Endodermal cell (in vitro differentiated cells): Measurements from ENCODE around the gene BEST3. TPM values are rescaled to one million over a fixed set of nuclear protein-coding genes. Genes with fewer than 3 reads are reported as not detected.

Experiments used
- DNase-seq: peaks from one replicate; pipeline ENCODE4 v3.0.0-alpha.2; 2017
- H3K27ac ChIP-seq: 2 replicates; pipeline ENCODE4 v1.5.1; 2013; ENCODE audit warnings: mild to moderate bottlenecking, low read depth, low read length, moderate library complexity
- H3K27me3 ChIP-seq: 2 replicates; pipeline ENCODE4 v1.6.1; 2013; ENCODE audit warnings: mild to moderate bottlenecking, low read length, moderate library complexity; ENCODE audit not compliant: insufficient read depth, control insufficient read depth, poor library complexity, severe bottlenecking
- H3K36me3 ChIP-seq: 2 replicates; pipeline ENCODE4 v1.7.0; 2013; ENCODE audit warnings: mild to moderate bottlenecking, low read length, moderate library complexity; ENCODE audit not compliant: control insufficient read depth, insufficient read depth
- H3K4me1 ChIP-seq: one replicate; pipeline ENCODE4 v1.7.0; 2013; ENCODE audit warnings: low read length; ENCODE audit not compliant: control insufficient read depth, insufficient read depth
- H3K4me3 ChIP-seq: 2 replicates; pipeline ENCODE4 v1.5.1; 2013; ENCODE audit warnings: mild to moderate bottlenecking, low read length, moderate library complexity
- H3K9ac ChIP-seq: 2 replicates; pipeline ENCODE4 v1.6.1; 2013; ENCODE audit warnings: mild to moderate bottlenecking, low read length, moderate library complexity; ENCODE audit not compliant: poor library complexity, severe bottlenecking; ENCODE audit errors: extremely low read depth
- H3K9me3 ChIP-seq: 2 replicates; pipeline ENCODE4 v1.6.1; 2013; ENCODE audit warnings: mild to moderate bottlenecking, low read length, moderate library complexity; ENCODE audit not compliant: control insufficient read depth
- H3K27ac Mint-ChIP-seq: 2 replicates; pipeline ENCODE4 v1.8.0; 2020; ENCODE audit warnings: mixed read lengths
- H3K27me3 Mint-ChIP-seq: 2 replicates; pipeline ENCODE4 v1.8.0; 2021; ENCODE audit warnings: mild to moderate bottlenecking, mixed read lengths; ENCODE audit not compliant: insufficient read depth
- H3K36me3 Mint-ChIP-seq: 2 replicates; pipeline ENCODE4 v1.8.0; 2020; ENCODE audit warnings: low read depth, mixed read lengths
- H3K4me1 Mint-ChIP-seq: 2 replicates; pipeline ENCODE4 v1.8.0; 2020; ENCODE audit warnings: mixed read lengths
- H3K4me3 Mint-ChIP-seq: 2 replicates; pipeline ENCODE4 v1.8.0; 2020; ENCODE audit warnings: mild to moderate bottlenecking, moderate library complexity, mixed read lengths
- H3K9me3 Mint-ChIP-seq: 2 replicates; pipeline ENCODE4 v1.8.0; 2020; ENCODE audit warnings: mild to moderate bottlenecking, mixed read lengths
- CTCF ChIP-seq: fragments of 200-600 bp; sonication (generic); conservative IDR thresholded peaks from 2 replicates; pipeline ENCODE4 v1.5.0; 2021; ENCODE audit warnings: antibody characterized with exemption, mild to moderate bottlenecking
- WGBS, 2 experiments: methylation state at CpG; one replicate each; pipeline versions ENCODE4 v1.1.5 to v1.1.7; 2013; ENCODE audit warnings: missing lambda C conversion rate in 2 of 2, mixed read lengths in 1 of 2; ENCODE audit not compliant: insufficient coverage in 1 of 2, insufficient read length in 1 of 2; 5-methylcytosine and 5-hydroxymethylcytosine counted together
- total RNA-seq, 2 donors: library from RNA; stranded (reverse); fragmentation: NEBNext Ultra II Directional in 1 of 2; extraction: Animal tissue kit (Norgen Biotek cat#: 25700) in 1 of 2; gene quantifications; 2 replicates in 1 of 2; 3 replicates in 1 of 2; pipeline ENCODE4 v1.2.1, GENCODE V29; 2021

The BEST3 gene
- total RNA-seq, 2 donors from 2014 or later, result not detected

- no peak overlapping the region for H3K27ac Mint-ChIP-seq
- no peak overlapping the region for H3K4me3 ChIP-seq
- no peaks in the 10 kb centered on the region for H3K27me3 Mint-ChIP-seq
- WGBS, 2 experiments, result 91 to 94% methylated on average over 1 to 2 of the region's 2 CpGs
- no peaks in the 10 kb centered on the region for H3K36me3 Mint-ChIP-seq
- H3K9ac ChIP-seq, result no peak overlapping the region
- H3K4me3 Mint-ChIP-seq, result no peak overlapping the region
- DNase-seq, result no peak
- no peaks in the 10 kb centered on the region for H3K27me3 ChIP-seq
- no peak overlapping the region for H3K27ac ChIP-seq
- TF ChIP-seq CTCF, result no peak
- no peaks in the 10 kb centered on the region for H3K4me1 ChIP-seq
- H3K9me3 ChIP-seq, result no peaks in the 10 kb centered on the region
- H3K36me3 ChIP-seq, result no peaks in the 10 kb centered on the region
- H3K9me3 Mint-ChIP-seq, result no peaks in the 10 kb centered on the region
- H3K4me1 Mint-ChIP-seq, result peaks cover 32% of the 10 kb centered on the region
These were observed 12.4 kb downstream of the BEST3 start for GRCh38 chr12:69686731-69687130.

GRCh38 chr12:69685810-69686209, 13.3 kb downstream of the BEST3 start:
- Mint-ChIP-seq H3K27me3 (no peaks in the 10 kb centered on the region), H3K9me3 (no peaks in the 10 kb centered on the region), H3K4me3 (no peak overlapping the region), H3K36me3 (no peaks in the 10 kb centered on the region), H3K4me1 (peaks cover 32% of the 10 kb centered on the region), H3K27ac (no peak overlapping the region)
- H3K27ac ChIP-seq, result no peak overlapping the region
- H3K36me3 ChIP-seq, result no peaks in the 10 kb centered on the region
- TF ChIP-seq CTCF, result no peak
- H3K9ac ChIP-seq, result no peak overlapping the region
- no peaks in the 10 kb centered on the region for H3K4me1 ChIP-seq
- DNase-seq, result no peak
- no peaks in the 10 kb centered on the region for H3K9me3 ChIP-seq
- H3K27me3 ChIP-seq, result no peaks in the 10 kb centered on the region
- WGBS, 2 experiments, result 94 to 100% methylated on average over 2 of the region's 2 CpGs
- H3K4me3 ChIP-seq, result no peak overlapping the region

- H3K9ac ChIP-seq, result no peak overlapping the region
- H3K4me1 ChIP-seq, result no peaks in the 10 kb centered on the region
- no peaks in the 10 kb centered on the region for H3K9me3 Mint-ChIP-seq
- no peak overlapping the region for H3K4me3 Mint-ChIP-seq
- TF ChIP-seq CTCF, result no peak
- H3K27ac Mint-ChIP-seq, result no peak overlapping the region
- WGBS, 2 experiments, result 50 to 54% methylated on average over 2 of the region's 2 CpGs
- DNase-seq, result no peak
- no peak overlapping the region for H3K4me3 ChIP-seq
- H3K36me3 ChIP-seq, result no peaks in the 10 kb centered on the region
- no peak overlapping the region for H3K27ac ChIP-seq
- no peaks in the 10 kb centered on the region for H3K36me3 Mint-ChIP-seq
- no peaks in the 10 kb centered on the region for H3K27me3 Mint-ChIP-seq
- H3K27me3 ChIP-seq, result no peaks in the 10 kb centered on the region
- peaks cover 26% of the 10 kb centered on the region for H3K4me1 Mint-ChIP-seq
- H3K9me3 ChIP-seq, result no peaks in the 10 kb centered on the region
These were observed 14.6 kb downstream of the BEST3 start for GRCh38 chr12:69684466-69684865.
